ENCODE measurements around the gene OR8D4.

OR8D4 gene

GRCh38 chr11:123945132-123945531, 43.2 kb downstream of the OR8D4 start:
- TF ChIP-seq, protein P1, sequence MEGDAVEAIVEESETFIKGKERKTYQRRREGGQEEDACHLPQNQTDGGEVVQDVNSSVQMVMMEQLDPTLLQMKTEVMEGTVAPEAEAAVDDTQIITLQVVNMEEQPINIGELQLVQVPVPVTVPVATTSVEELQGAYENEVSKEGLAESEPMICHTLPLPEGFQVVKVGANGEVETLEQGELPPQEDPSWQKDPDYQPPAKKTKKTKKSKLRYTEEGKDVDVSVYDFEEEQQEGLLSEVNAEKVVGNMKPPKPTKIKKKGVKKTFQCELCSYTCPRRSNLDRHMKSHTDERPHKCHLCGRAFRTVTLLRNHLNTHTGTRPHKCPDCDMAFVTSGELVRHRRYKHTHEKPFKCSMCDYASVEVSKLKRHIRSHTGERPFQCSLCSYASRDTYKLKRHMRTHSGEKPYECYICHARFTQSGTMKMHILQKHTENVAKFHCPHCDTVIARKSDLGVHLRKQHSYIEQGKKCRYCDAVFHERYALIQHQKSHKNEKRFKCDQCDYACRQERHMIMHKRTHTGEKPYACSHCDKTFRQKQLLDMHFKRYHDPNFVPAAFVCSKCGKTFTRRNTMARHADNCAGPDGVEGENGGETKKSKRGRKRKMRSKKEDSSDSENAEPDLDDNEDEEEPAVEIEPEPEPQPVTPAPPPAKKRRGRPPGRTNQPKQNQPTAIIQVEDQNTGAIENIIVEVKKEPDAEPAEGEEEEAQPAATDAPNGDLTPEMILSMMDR (IDR thresholded peaks at IDR 0.05; ENCODE audit: insufficient read depth, low read length, poor library complexity, severe bottlenecking) = no peak
- no peak for TF ChIP-seq EZH2phosphoT487 (conservative IDR thresholded peaks at IDR 0.05; ENCODE audit: low read length)
- no peak overlapping the region for H2AFZ ChIP-seq (ENCODE audit: low read depth, low read length, severe bottlenecking)
- H3F3A ChIP-seq (ENCODE audit: insufficient read depth) = no peaks in the 10 kb centered on the region
- no peak overlapping the region for H3K4me3 ChIP-seq (ENCODE audit: insufficient read depth, low read length, poor library complexity, severe bottlenecking)
- no peaks in the 10 kb centered on the region for H4K20me1 ChIP-seq (ENCODE audit: low read depth, low read length)
- no peaks in the 10 kb centered on the region for H3K79me2 ChIP-seq (ENCODE audit: insufficient read depth, low read length)
- no peak overlapping the region for H3K9ac ChIP-seq (ENCODE audit: low read length)
- H3K9me2 ChIP-seq (replicated peaks; ENCODE audit: insufficient read depth, low read length) = no peaks in the 10 kb centered on the region
- no peaks in the 10 kb centered on the region for H3K36me3 ChIP-seq (ENCODE audit: low read length)
- no peak overlapping the region for H3K27ac ChIP-seq (ENCODE audit: low read depth, low read length)
- no peaks in the 10 kb centered on the region for H3K9me3 ChIP-seq (ENCODE audit: insufficient read depth, low read length)
- H3K27me3 ChIP-seq (ENCODE audit: low read length) = no peaks in the 10 kb centered on the region
- no peak overlapping the region for H3K4me2 ChIP-seq (ENCODE audit: low read depth, low read length, poor library complexity, severe bottlenecking)

DNA sequence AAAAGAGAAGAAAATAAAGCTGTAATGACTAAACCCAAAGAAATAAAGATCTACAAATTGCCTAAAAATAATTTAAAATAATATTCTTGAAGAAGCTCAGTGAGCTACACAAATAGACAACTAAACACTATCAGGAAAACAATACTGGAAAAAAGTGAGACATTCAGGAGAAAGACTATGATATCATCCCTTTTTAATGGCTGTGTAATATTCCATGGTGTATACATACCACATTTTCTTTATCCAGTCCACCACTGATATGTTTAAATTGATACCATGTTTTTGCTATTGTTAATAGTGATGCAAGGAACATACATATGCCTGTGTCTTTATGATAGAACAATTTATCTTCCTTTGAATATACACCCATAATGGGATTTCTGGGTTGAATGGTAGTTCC, 54.8 kb downstream of the OR8D4 start:
- Histone ChIP-seq H3K4me2 (ENCODE audit: low read depth, low read length, poor library complexity, severe bottlenecking) (no peak overlapping the region), H4K20me1 (ENCODE audit: low read depth, low read length) (no peaks in the 10 kb centered on the region), H3K79me2 (ENCODE audit: insufficient read depth, low read length) (no peaks in the 10 kb centered on the region), H3K36me3 (ENCODE audit: low read length) (no peaks in the 10 kb centered on the region), H3K9me3 (ENCODE audit: insufficient read depth, low read length) (no peaks in the 10 kb centered on the region), H2AFZ (ENCODE audit: low read depth, low read length, severe bottlenecking) (no peak overlapping the region), H3K27ac (ENCODE audit: low read depth, low read length) (no peak overlapping the region), H3F3A (ENCODE audit: insufficient read depth) (no peaks in the 10 kb centered on the region), H3K9ac (ENCODE audit: low read length) (no peak overlapping the region), H3K27me3 (ENCODE audit: low read length) (no peaks in the 10 kb centered on the region), H3K9me2 (replicated peaks; ENCODE audit: insufficient read depth, low read length) (no peaks in the 10 kb centered on the region), H3K4me3 (ENCODE audit: insufficient read depth, low read length, poor library complexity, severe bottlenecking) (no peak overlapping the region)
- TF ChIP-seq, protein P1 (IDR thresholded peaks at IDR 0.05; ENCODE audit: insufficient read depth, low read length, poor library complexity, severe bottlenecking) = no peak
- no peak for TF ChIP-seq EZH2phosphoT487 (conservative IDR thresholded peaks at IDR 0.05; ENCODE audit: low read length)

All from SU-DHL-6 (cell line).